OCI-LY1 (cell line): ENCODE data around the gene NFX1.
"Not testable (repeated sequence)": the region's sequence is repeated elsewhere in the genome, so short reads cannot be mapped to it uniquely, and the experiment has no call there.

Experiments
- H2AFZ ChIP-seq: fragments of 200-600 bp; sonication (generic), shearing (Covaris generic); 2 replicates; pipeline ENCODE4 v1.6.0; 2014; ENCODE audit warnings: antibody characterized with exemption, mild to moderate bottlenecking, low read length
- H3F3A ChIP-seq: fragments of 200-600 bp; sonication (generic), shearing (Covaris generic); 2 replicates; pipeline ENCODE4 v1.6.0; 2014; ENCODE audit warnings: mild to moderate bottlenecking, antibody characterized with exemption, low read length, moderate library complexity; ENCODE audit not compliant: insufficient read depth
- H3K27ac ChIP-seq: fragments of 200-600 bp; sonication (generic); 2 replicates; pipeline ENCODE4 v1.5.1; 2014; ENCODE audit warnings: low read length, mixed run types, mild to moderate bottlenecking, low read depth; ENCODE audit not compliant: poor library complexity, severe bottlenecking
- H3K27me3 ChIP-seq: fragments of 200-600 bp; sonication (generic); 2 replicates; pipeline ENCODE4 v1.6.0; 2014; ENCODE audit warnings: antibody characterized with exemption, mild to moderate bottlenecking, low read length, moderate library complexity; ENCODE audit not compliant: insufficient read depth
- H3K36me3 ChIP-seq: fragments of 200-600 bp; sonication (generic); 2 replicates; pipeline ENCODE4 v1.6.1; 2014; ENCODE audit warnings: mild to moderate bottlenecking, antibody characterized with exemption, low read length, moderate library complexity, mixed read lengths; ENCODE audit not compliant: insufficient read depth
- H3K4me1 ChIP-seq: fragments of 200-600 bp; sonication (generic); 2 replicates; pipeline ENCODE4 v1.5.1; 2014; ENCODE audit warnings: mild to moderate bottlenecking, low read length, moderate library complexity; ENCODE audit not compliant: insufficient read depth, severe bottlenecking
- H3K4me2 ChIP-seq: fragments of 200-600 bp; sonication (generic), shearing (Covaris generic); 2 replicates; pipeline ENCODE4 v1.6.1; 2014; ENCODE audit warnings: low read length
- H3K4me3 ChIP-seq: fragments of 200-600 bp; sonication (generic); 2 replicates; pipeline ENCODE4 v1.5.1; 2014; ENCODE audit warnings: low read length, low read depth, mild to moderate bottlenecking, mixed read lengths; ENCODE audit not compliant: poor library complexity, severe bottlenecking
- H3K79me2 ChIP-seq: fragments of 200-600 bp; shearing (Covaris generic); 2 replicates; pipeline ENCODE4 v1.6.1; 2016; ENCODE audit warnings: mixed run types, low read length, mixed read lengths; ENCODE audit not compliant: insufficient read depth
- H3K9ac ChIP-seq: fragments of 200-600 bp; sonication (generic), shearing (Covaris generic); 2 replicates; pipeline ENCODE4 v1.6.1; 2014; ENCODE audit warnings: mild to moderate bottlenecking, low read length, mixed read lengths
- H3K9me2 ChIP-seq: fragments of 200-600 bp; sonication (generic), shearing (Covaris generic); 2 replicates; pipeline ENCODE4 v1.6.1; 2014; ENCODE audit warnings: low read depth, mild to moderate bottlenecking, low read length, mixed read lengths
- H3K9me3 ChIP-seq: fragments of 200-600 bp; shearing (Covaris generic); 2 replicates; pipeline ENCODE4 v1.6.1; 2014; ENCODE audit warnings: low read length, mixed read lengths
- H4K20me1 ChIP-seq: fragments of 200-600 bp; sonication (generic), shearing (Covaris generic); 2 replicates; pipeline ENCODE4 v1.6.0; 2016; ENCODE audit warnings: mild to moderate bottlenecking, low read length; ENCODE audit not compliant: insufficient read depth
- EZH2 ChIP-seq: fragments of 200-600 bp; sonication (generic), shearing (Covaris generic); IDR thresholded peaks from 2 replicates; pipeline ENCODE4 v1.8.0; 2017; ENCODE audit warnings: borderline replicate concordance, mixed run types, mild to moderate bottlenecking, antibody characterized with exemption, low read length, moderate library complexity, mixed read lengths
- TF ChIP-seq, protein P1 (sequence below): fragments of 200-600 bp; sonication (generic), shearing (Covaris generic); IDR thresholded peaks from 2 replicates; pipeline ENCODE4 v1.5.1; 2017; ENCODE audit warnings: mild to moderate bottlenecking, antibody characterized with exemption, low read length, moderate library complexity, mixed read lengths

Gene NFX1

DNA sequence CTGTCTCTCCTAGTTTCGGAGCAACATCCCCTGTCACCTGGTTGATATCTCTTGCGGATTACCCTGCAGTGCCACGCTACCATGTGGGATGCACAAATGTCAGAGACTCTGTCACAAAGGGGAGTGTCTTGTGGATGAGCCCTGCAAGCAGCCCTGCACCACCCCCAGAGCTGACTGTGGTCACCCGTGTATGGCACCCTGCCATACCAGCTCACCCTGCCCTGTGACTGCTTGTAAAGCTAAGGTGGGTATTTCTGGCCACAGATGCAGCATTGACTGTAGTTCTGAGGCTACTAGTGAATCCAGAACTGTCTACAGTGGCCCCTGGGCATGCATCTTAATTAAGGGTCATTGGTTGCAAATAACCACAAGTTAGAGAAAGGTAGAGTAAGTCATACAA lies 61.2 kb downstream of the NFX1 start:
- TF ChIP-seq EZH2: no peak
- TF ChIP-seq, protein P1, sequence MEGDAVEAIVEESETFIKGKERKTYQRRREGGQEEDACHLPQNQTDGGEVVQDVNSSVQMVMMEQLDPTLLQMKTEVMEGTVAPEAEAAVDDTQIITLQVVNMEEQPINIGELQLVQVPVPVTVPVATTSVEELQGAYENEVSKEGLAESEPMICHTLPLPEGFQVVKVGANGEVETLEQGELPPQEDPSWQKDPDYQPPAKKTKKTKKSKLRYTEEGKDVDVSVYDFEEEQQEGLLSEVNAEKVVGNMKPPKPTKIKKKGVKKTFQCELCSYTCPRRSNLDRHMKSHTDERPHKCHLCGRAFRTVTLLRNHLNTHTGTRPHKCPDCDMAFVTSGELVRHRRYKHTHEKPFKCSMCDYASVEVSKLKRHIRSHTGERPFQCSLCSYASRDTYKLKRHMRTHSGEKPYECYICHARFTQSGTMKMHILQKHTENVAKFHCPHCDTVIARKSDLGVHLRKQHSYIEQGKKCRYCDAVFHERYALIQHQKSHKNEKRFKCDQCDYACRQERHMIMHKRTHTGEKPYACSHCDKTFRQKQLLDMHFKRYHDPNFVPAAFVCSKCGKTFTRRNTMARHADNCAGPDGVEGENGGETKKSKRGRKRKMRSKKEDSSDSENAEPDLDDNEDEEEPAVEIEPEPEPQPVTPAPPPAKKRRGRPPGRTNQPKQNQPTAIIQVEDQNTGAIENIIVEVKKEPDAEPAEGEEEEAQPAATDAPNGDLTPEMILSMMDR: no peak
- Histone ChIP-seq H3K9ac (no peak overlapping the region), H3K36me3 (peaks cover 67% of the 10 kb centered on the region), H4K20me1 (no peaks in the 10 kb centered on the region), H3K9me3 (no peaks in the 10 kb centered on the region), H3K4me3 (no peak overlapping the region), H3F3A (no peaks in the 10 kb centered on the region), H3K79me2 (no peaks in the 10 kb centered on the region), H3K4me1 (no peaks in the 10 kb centered on the region), H2AFZ (no peak overlapping the region), H3K9me2 (no peaks in the 10 kb centered on the region), H3K27me3 (no peaks in the 10 kb centered on the region), H3K27ac (no peak overlapping the region), H3K4me2 (no peak overlapping the region)

DNA sequence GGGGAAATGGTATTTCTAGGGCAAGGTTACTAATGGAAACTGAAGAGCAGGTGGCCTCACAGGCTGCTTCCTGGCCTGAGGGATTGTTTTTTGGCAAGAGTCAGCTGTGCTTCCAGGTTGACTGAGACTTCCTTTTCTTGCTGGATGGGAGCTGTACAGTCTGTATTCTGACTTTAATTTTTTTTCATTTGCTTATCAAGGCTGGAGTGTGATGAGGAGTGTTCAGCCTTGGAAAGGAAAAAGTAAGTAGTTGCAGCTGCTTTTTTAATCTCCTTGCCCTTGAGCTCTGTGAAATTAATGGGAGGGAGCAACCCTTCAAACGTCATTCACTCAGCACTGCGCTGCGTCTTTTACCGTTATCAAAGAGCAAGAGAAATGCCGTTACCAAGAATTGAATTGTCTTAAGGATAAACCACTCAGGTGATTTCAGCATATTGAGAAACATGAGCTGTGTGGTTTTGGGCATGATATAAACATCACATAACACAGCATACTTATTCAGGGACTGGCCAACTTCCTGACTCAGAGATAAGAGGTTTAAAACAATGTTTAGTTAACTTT lies 64.4 kb downstream of the NFX1 start:
- H3K4me3 ChIP-seq: no peak overlapping the region
- no peaks in the 10 kb centered on the region for H3F3A ChIP-seq
- H2AFZ ChIP-seq: no peak overlapping the region
- H4K20me1 ChIP-seq: no peaks in the 10 kb centered on the region
- TF ChIP-seq, protein P1: no peak
- TF ChIP-seq EZH2: no peak
- H3K9me2 ChIP-seq: no peaks in the 10 kb centered on the region
- H3K9ac ChIP-seq: no peak overlapping the region
- no peaks in the 10 kb centered on the region for H3K9me3 ChIP-seq
- H3K4me1 ChIP-seq: no peaks in the 10 kb centered on the region
- H3K36me3 ChIP-seq: peaks cover 41% of the 10 kb centered on the region
- no peaks in the 10 kb centered on the region for H3K79me2 ChIP-seq
- H3K27ac ChIP-seq: no peak overlapping the region
- no peak overlapping the region for H3K4me2 ChIP-seq
- no peaks in the 10 kb centered on the region for H3K27me3 ChIP-seq

DNA sequence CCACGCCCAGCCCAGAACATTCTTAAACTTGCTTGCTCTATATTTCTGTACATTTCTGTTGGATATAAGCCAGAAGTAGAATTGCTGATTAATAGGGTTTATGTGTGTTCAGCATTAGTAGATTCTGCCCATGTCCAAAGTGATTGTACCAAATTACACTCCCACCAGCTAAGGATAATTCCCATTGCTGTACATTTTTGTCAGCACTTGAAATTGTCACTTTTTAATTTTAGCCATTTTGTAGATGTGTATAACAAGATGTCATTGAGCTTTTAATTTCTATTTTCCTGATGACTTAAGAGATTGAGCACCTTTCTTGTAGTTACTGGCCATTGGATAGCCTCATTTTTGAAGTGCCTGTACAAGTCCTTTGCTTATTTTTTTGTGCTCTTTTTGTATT lies 65.6 kb downstream of the NFX1 start:
- Histone ChIP-seq H3K9me2 (no peaks in the 10 kb centered on the region), H3K4me2 (no peak overlapping the region), H3K9me3 (no peaks in the 10 kb centered on the region), H3K36me3 (peaks cover 48% of the 10 kb centered on the region), H3K4me3 (no peak overlapping the region), H2AFZ (no peak overlapping the region), H3K27ac (no peak overlapping the region), H3K4me1 (no peaks in the 10 kb centered on the region), H3K9ac (no peak overlapping the region), H3K27me3 (no peaks in the 10 kb centered on the region), H3F3A (no peaks in the 10 kb centered on the region), H4K20me1 (no peaks in the 10 kb centered on the region), H3K79me2 (no peaks in the 10 kb centered on the region)
- TF ChIP-seq, protein P1: no peak
- TF ChIP-seq EZH2: no peak

DNA sequence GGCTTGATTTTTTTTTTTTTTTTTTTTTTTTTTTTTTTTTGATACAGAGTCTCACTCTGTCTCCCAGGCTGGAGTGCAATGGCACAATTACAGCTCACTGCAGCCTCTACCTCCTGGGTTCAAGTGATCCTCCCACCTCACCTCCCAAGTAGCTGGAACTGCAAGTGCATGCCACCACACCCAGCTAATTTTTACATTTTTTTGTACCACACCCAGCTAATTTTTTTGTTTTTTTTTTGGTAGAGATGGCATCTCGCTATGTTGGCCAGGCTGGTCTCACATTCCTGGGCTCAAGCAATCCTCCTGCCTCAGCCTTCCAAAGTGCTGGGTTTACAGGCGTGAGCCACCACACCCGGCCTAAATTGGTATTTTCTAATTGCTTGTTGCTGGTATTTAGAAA lies 68.3 kb downstream of the NFX1 start:
- not testable (repeated sequence) for H3K27ac ChIP-seq, H3K4me1 ChIP-seq, H4K20me1 ChIP-seq, H2AFZ ChIP-seq, H3F3A ChIP-seq, H3K4me2 ChIP-seq, H3K9me2 ChIP-seq, H3K27me3 ChIP-seq, H3K4me3 ChIP-seq, H3K9me3 ChIP-seq, H3K79me2 ChIP-seq, H3K9ac ChIP-seq
- peaks cover 48% of the 10 kb centered on the region for H3K36me3 ChIP-seq
